Thyroid gland (tissue), 4 donors: ENCODE results near the gene ARHGAP36. TPM values are rescaled to one million over a fixed set of nuclear protein-coding genes. Genes with fewer than 3 reads are reported as not detected.

Experiments used
- DNase-seq, 2 donors: peaks; one replicate each; pipeline ENCODE4 v3.0.0-alpha.2; 2019
- H3K27ac ChIP-seq, 3 donors: fragments of 200-600 bp; sonication (generic); 1 replicate in 2 of 3; 2 replicates in 1 of 3; pipeline ENCODE4 v1.5.1; 2016 to 2019; ENCODE audit warnings: mild to moderate bottlenecking in 1 of 3, moderate library complexity in 1 of 3
- H3K27me3 ChIP-seq: fragments of 200-600 bp; sonication (generic); one replicate; pipeline ENCODE4 v1.5.1; 2019
- H3K36me3 ChIP-seq, 2 donors: fragments of 200-600 bp; sonication (generic); one replicate each; pipeline ENCODE4 v1.5.1; 2016 to 2019
- H3K4me1 ChIP-seq, 2 donors: fragments of 200-600 bp; sonication (generic); one replicate each; pipeline ENCODE4 v1.5.1; 2017 to 2019
- H3K4me3 ChIP-seq, 3 donors: fragments of 200-600 bp; sonication (generic); replicated peaks in 1 of 3; 1 replicate in 2 of 3; 2 replicates in 1 of 3; pipeline ENCODE4 v1.5.1; 2016; ENCODE audit warnings: mild to moderate bottlenecking in 1 of 3
- H3K9me3 ChIP-seq: fragments of 200-600 bp; sonication (generic); one replicate; pipeline ENCODE4 v1.5.1; 2017
- POLR2A ChIP-seq, 2 donors: fragments of 450-650 bp; IDR thresholded peaks; one replicate each; pipeline ENCODE4 v1.6.1; 2017; ENCODE audit warnings: antibody characterized with exemption in 2 of 2, mild to moderate bottlenecking in 2 of 2, moderate library complexity in 1 of 2
- WGBS, 2 donors: methylation state at CpG; one replicate each; pipeline ENCODE4 v1.1.5; 2017; 5-methylcytosine and 5-hydroxymethylcytosine counted together
- intact Hi-C: fragments of 100-400 bp; cut with DNase I; formaldehyde crosslinking; loops from one replicate; pipeline ENCODE4 v1.15.1; 2023
- total RNA-seq, 4 donors: library from RNA; depleted of rRNA; stranded (reverse); fragments of >200 nt; gene quantifications; one replicate each; pipeline ENCODE4 v1.2.3, GENCODE V29; 2016
- TF ChIP-seq, protein P1 (sequence below), 6 experiments: fragments of 200-600 bp in 3 of 6; fragments of 450-650 bp in 3 of 6; sonication (generic) in 3 of 6; IDR thresholded peaks; one replicate each; pipeline ENCODE4 v1.5.1; 2016 to 2019; ENCODE audit warnings: antibody characterized with exemption in 6 of 6, mild to moderate bottlenecking in 2 of 6, inconsistent platforms in 1 of 6, moderate library complexity in 1 of 6

ARHGAP36 gene
- not detected for total RNA-seq

- intact Hi-C loops, result no loop called here
- 6 to 8% methylated on average over 2 to 20 of the region's 62 CpGs for WGBS, 2 donors
- Histone ChIP-seq H3K27ac (no peak within 1 kb of the TSS), H3K4me1 (no peaks in the 10 kb centered on the region), H3K27me3 (no peaks in the 10 kb centered on the region), H3K9me3 (no peaks in the 10 kb centered on the region), H3K36me3 (no peaks in the 10 kb centered on the region), H3K4me3 (no peak within 1 kb of the TSS)
- TF ChIP-seq, protein P1, sequence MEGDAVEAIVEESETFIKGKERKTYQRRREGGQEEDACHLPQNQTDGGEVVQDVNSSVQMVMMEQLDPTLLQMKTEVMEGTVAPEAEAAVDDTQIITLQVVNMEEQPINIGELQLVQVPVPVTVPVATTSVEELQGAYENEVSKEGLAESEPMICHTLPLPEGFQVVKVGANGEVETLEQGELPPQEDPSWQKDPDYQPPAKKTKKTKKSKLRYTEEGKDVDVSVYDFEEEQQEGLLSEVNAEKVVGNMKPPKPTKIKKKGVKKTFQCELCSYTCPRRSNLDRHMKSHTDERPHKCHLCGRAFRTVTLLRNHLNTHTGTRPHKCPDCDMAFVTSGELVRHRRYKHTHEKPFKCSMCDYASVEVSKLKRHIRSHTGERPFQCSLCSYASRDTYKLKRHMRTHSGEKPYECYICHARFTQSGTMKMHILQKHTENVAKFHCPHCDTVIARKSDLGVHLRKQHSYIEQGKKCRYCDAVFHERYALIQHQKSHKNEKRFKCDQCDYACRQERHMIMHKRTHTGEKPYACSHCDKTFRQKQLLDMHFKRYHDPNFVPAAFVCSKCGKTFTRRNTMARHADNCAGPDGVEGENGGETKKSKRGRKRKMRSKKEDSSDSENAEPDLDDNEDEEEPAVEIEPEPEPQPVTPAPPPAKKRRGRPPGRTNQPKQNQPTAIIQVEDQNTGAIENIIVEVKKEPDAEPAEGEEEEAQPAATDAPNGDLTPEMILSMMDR (IDR thresholded peaks at IDR 0.05), result no peak
- no peak for TF ChIP-seq POLR2A (IDR thresholded peaks at IDR 0.05)
- DNase-seq, result peak; percentile 4
Observed at GRCh38 chrX:131058136-131058868, at the start of gene ARHGAP36. Gene ARHGAP36, plus strand, starts transcription at chrX:131058346. Its CDS starts 23,320 bp downstream, at chrX:131081666.

DNA sequence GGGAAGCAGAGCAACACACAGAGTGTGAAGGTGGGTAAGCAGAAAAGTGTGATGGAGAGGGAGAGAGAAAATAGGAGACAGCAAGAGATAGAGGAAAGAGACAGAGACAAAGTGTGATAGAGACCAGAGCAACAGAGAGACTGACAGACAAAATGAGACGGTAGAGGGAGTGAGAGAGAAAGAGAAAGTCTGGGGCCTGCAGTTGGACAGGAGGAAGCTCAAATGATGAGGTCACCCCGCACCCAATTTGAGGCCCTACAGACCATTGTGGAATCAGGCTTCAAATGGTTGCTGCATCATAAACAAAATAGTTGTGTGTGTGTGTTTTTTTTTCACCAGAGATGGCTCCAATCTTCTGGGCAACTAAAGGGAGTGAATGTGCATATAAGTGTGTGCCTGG, 48.0 kb upstream of the ARHGAP36 start:
- TF ChIP-seq, protein P1 (IDR thresholded peaks at IDR 0.05), result no peak
- no peak for DNase-seq
- WGBS, 2 donors, result 60 to 74% methylated on average over 2 of the region's 2 CpGs
- Histone ChIP-seq H3K36me3 (no peaks in the 10 kb centered on the region), H3K4me1 (no peaks in the 10 kb centered on the region), H3K27ac (no peak overlapping the region), H3K27me3 (peaks cover 5% of the 10 kb centered on the region), H3K4me3 (no peak overlapping the region), H3K9me3 (no peaks in the 10 kb centered on the region)
- intact Hi-C loops, result no loop called here

DNA sequence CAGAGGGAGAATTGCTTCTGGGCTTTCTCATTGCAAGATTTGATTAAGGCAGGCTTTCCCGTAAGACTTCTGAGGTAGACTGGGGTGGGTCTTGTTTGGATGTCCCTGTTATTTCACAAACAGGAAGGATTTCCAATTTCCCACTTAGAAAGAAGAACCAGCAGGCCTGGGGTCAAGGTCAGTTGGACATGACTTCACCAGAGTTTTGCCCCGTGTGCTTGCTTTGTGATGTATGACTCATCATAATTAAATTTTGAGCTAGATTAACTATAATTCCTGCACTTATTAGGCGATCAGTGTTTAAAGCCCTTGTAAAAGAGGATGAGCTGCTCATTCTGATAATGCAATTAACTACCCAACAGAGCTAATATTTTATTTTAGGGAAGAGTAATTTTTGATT, 32.8 kb upstream of the ARHGAP36 start:
- H3K27me3 ChIP-seq, result peaks cover 3% of the 10 kb centered on the region
- no peaks in the 10 kb centered on the region for H3K9me3 ChIP-seq
- no peak for TF ChIP-seq POLR2A (IDR thresholded peaks at IDR 0.05)
- TF ChIP-seq, protein P1 (IDR thresholded peaks at IDR 0.05), result no peak
- no peak for DNase-seq
- no peak overlapping the region for H3K27ac ChIP-seq
- no peaks in the 10 kb centered on the region for H3K4me1 ChIP-seq
- intact Hi-C loops, result no loop called here
- H3K36me3 ChIP-seq, result no peaks in the 10 kb centered on the region
- H3K4me3 ChIP-seq, result no peak overlapping the region
- 70 to 76% methylated on average over 3 of the region's 3 CpGs for WGBS, 2 donors

GRCh38 chrX:131032354-131033230, 25.6 kb upstream of the ARHGAP36 start:
- H3K9me3 ChIP-seq, result no peaks in the 10 kb centered on the region
- H3K36me3 ChIP-seq, result no peaks in the 10 kb centered on the region
- no peak for DNase-seq
- WGBS, 2 donors, result 80 to 85% methylated on average over 2 of the region's 2 CpGs
- H3K4me3 ChIP-seq, result no peak overlapping the region
- H3K4me1 ChIP-seq, result no peaks in the 10 kb centered on the region
- TF ChIP-seq, protein P1 (IDR thresholded peaks at IDR 0.05), result no peak
- no peak for TF ChIP-seq POLR2A (IDR thresholded peaks at IDR 0.05)
- no peak overlapping the region for H3K27ac ChIP-seq
- intact Hi-C loops, result no loop called here
- H3K27me3 ChIP-seq, result no peaks in the 10 kb centered on the region

- TF ChIP-seq, protein P1 (IDR thresholded peaks at IDR 0.05), result no peak
- no peak for TF ChIP-seq POLR2A (IDR thresholded peaks at IDR 0.05)
- Histone ChIP-seq H3K4me1 (no peaks in the 10 kb centered on the region), H3K4me3 (no peak overlapping the region), H3K36me3 (no peaks in the 10 kb centered on the region), H3K9me3 (no peaks in the 10 kb centered on the region), H3K27ac (no peak overlapping the region), H3K27me3 (no peaks in the 10 kb centered on the region)
- intact Hi-C loops, result no loop called here
- 78 to 93% methylated on average over 4 to 7 of the region's 7 CpGs for WGBS, 2 donors
- no peak for DNase-seq
Observed at GRCh38 chrX:131034063-131034462, 24.1 kb upstream of the ARHGAP36 start.
